Heart left ventricle (tissue), 16 donors: ENCODE data around the gene PRMT7. TPM values are rescaled to one million over a fixed set of nuclear protein-coding genes. Genes with fewer than 3 reads are reported as not detected.
A peak's percentile ranks its signal among the peaks of the same experiment; 100 is the strongest.

Source experiments
- ATAC-seq, 4 donors: fragments of 200-7000 bp; cut with Tn5 transposase; one replicate each; pipeline ENCODE4 v1.9.1; 2020 to 2022; ENCODE audit warnings: moderate library complexity in 4 of 4, mild to moderate bottlenecking in 3 of 4, moderate number of reproducible peaks in 1 of 4
- DNase-seq, 5 donors: peaks; one replicate each; pipeline ENCODE4 v3.0.0-alpha.2; 2020
- H3K27ac ChIP-seq, 12 donors: fragments of 200-600 bp; sonication (generic) in 4 of 12; one replicate each; pipeline versions ENCODE4 v1.5.0 to v1.8.0; 2016 to 2022; ENCODE audit warnings: mild to moderate bottlenecking in 2 of 12
- H3K27me3 ChIP-seq, 9 donors: fragments of 200-600 bp; sonication (generic) in 2 of 9; one replicate each; pipeline versions ENCODE4 v1.5.1 to v1.8.0; 2016 to 2022; ENCODE audit warnings: mild to moderate bottlenecking in 3 of 9
- H3K36me3 ChIP-seq, 9 donors: fragments of 200-600 bp; sonication (generic) in 2 of 9; one replicate each; pipeline versions ENCODE4 v1.5.0 to v1.8.0; 2018 to 2022; ENCODE audit warnings: mild to moderate bottlenecking in 2 of 9
- H3K4me1 ChIP-seq, 12 donors: fragments of 200-600 bp; sonication (generic) in 4 of 12; one replicate each; pipeline versions ENCODE4 v1.5.0 to v1.8.0; 2016 to 2022; ENCODE audit warnings: mild to moderate bottlenecking in 3 of 12
- H3K4me3 ChIP-seq, 12 donors: fragments of 200-600 bp; sonication (generic) in 4 of 12; one replicate each; pipeline versions ENCODE4 v1.5.0 to v1.8.0; 2017 to 2022; ENCODE audit warnings: mild to moderate bottlenecking in 9 of 12, moderate library complexity in 4 of 12
- H3K9me3 ChIP-seq, 12 donors: fragments of 200-600 bp; sonication (generic) in 4 of 12; one replicate each; pipeline versions ENCODE4 v1.5.0 to v1.8.0; 2016 to 2022; ENCODE audit warnings: mild to moderate bottlenecking in 1 of 12
- CTCF ChIP-seq, 12 donors: fragments of 200-600 bp; sonication (generic) in 4 of 12; IDR thresholded peaks; one replicate each; pipeline versions ENCODE4 v1.5.0 to v1.8.0; 2018 to 2022; ENCODE audit warnings: antibody characterized with exemption in 12 of 12, mild to moderate bottlenecking in 5 of 12
- POLR2A ChIP-seq, 2 donors: fragments of 450-650 bp; IDR thresholded peaks; one replicate each; pipeline ENCODE4 v1.6.1; 2017; ENCODE audit warnings: antibody characterized with exemption in 2 of 2, mild to moderate bottlenecking in 2 of 2, moderate library complexity in 2 of 2
- WGBS, 4 donors: extraction: QIAGEN DNeasy Blood & Tissue Kit in 2 of 4; methylation state at CpG; one replicate each; pipeline versions ENCODE4 v1.1.5 to v1.1.7; 2013 to 2018; 5-methylcytosine and 5-hydroxymethylcytosine counted together
- intact Hi-C, 10 donors: fragments of 100-400 bp; cut with DNase I; formaldehyde crosslinking; loops; one replicate each; pipeline versions ENCODE4 v1.11.1 to v1.14.2; 2022
- polyA plus RNA-seq, 2 donors: library from polyadenylated mRNA; stranded (reverse); fragments of 200-250 nt; gene quantifications; one replicate each; pipeline ENCODE4 v1.2.3, GENCODE V29; 2013
- total RNA-seq, 9 donors: library from RNA; depleted of rRNA in 2 of 9; stranded (reverse); fragments of >200 nt in 2 of 9; fragmentation: NEBNext Ultra II Directional in 3 of 9; extraction: Animal tissue kit (Norgen Biotek cat#: 25700) in 3 of 9; gene quantifications; one replicate each; pipeline versions ENCODE4 v1.1.0 to v1.2.4, GENCODE V29; 2016 to 2023
- donor health status: ischemic (EF 13 %, LVEDD 7.1; RV severe dilation, severe dysfunction).
- donor health status: healthy with polysubstance abuse.
- donor health status: DM: no; HTN: yes; CAD: no.
- donor health status: DM: no; HTN: no; CAD: no.
- donor health status: ischemic (EF 25% LVEDD 6.9; RV normal size, moderate dysfunction).
- donor health status: ischemic (EF 25% LVEDD 5.7; RV mildly dilated, moderate dysfunction).
- donor health status: healthy.
- donor health status: DM: yes; HTN: yes; CAD: no.
- donor health status: ischemic (EF 35%, LVEDD 5.7; RV mildly dilated, moderate dysfunction).
- donor health status: nonischemic (EF 11% LVEDD 7.7; RV severe dilation, severe dysfunction).
- donor health status: DM: yes; HTN: yes; CAD: no.
- donor health status: PGD.
- donor health status: ischemic (EF 29% LVEDD 5.4; RV normal size, mild dysfunction).
- donor health status: nonischemic (EF 23%, LVEDD 6.1; RV moderate dilation, normal function).

PRMT7 gene
- total and polyA plus RNA-seq, 11 donors: 21.0 to 37.4 (median 30.7) TPM

GRCh38 chr16:68296291-68296690 lies 14.5 kb upstream of the PRMT7 start:
- intact Hi-C loops: loop anchor here in 3 of 10 donors (5.0 kb wide), 1 partner anchor 34 kb away; the partner anchor contains the start of gene SLC7A6 (in 3 of the 3)
- TF ChIP-seq CTCF (IDR thresholded peaks at IDR 0.05): no peak
- no peak for TF ChIP-seq POLR2A (IDR thresholded peaks at IDR 0.05)
- Histone ChIP-seq H3K9me3 (no peaks in the 10 kb centered on the region), H3K27ac (peak overlapping the region in 11 of 12 donors; percentile 18 to 91 (median 65)), H3K4me3 (no peak overlapping the region), H3K27me3 (no peaks in the 10 kb centered on the region), H3K4me1 (peaks cover 0 to 63% (median 28%) of the 10 kb centered on the region in 12 donors), H3K36me3 (peaks cover 0 to 99% (median 97%) of the 10 kb centered on the region in 9 donors)
- DNase-seq (peak in 3 of 5 donors; percentile 45 to 72 (median 59)), ATAC-seq (peak in 3 of 4 donors; percentile 57 to 60 (median 58))
- WGBS, 4 donors: 29 to 60% (median 46%) methylated on average over 11 to 12 of the region's 12 CpGs

DNA sequence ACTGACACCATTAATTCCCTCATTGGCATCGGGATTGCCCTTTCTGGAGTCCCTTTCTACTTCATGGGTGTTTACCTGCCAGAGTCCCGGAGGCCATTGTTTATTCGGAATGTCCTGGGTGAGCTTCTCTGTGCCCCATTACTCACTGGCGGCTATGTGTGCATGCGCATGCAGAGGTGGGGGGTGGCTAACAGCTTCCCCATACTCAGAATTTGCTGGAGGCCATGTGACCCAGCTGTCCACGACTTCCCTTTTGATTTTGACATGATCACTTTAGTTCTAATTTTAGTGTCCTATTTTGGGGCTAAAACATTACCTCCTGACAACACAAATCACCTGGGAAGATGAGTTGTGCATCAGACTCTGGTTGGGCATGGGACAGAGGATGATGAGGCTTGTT lies 14.1 kb upstream of the PRMT7 start:
- intact Hi-C loops: loop anchor here in 3 of 10 donors (5.0 kb wide), 1 partner anchor 34 kb away; the partner anchor contains the start of gene SLC7A6 (in 3 of the 3)
- 67 to 78% (median 73%) methylated on average over 6 of the region's 6 CpGs for WGBS, 4 donors
- peaks cover 0 to 62% (median 28%) of the 10 kb centered on the region in 12 donors for H3K4me1 ChIP-seq

GRCh38 chr16:68297908-68298307 lies 12.9 kb upstream of the PRMT7 start:
- Histone ChIP-seq H3K27ac (peak overlapping the region in 11 of 12 donors; percentile 47 to 91 (median 69)), H3K36me3 (peaks cover 0 to 100% (median 99%) of the 10 kb centered on the region in 9 donors), H3K4me3 (no peak overlapping the region), H3K9me3 (no peaks in the 10 kb centered on the region), H3K27me3 (no peaks in the 10 kb centered on the region), H3K4me1 (peaks cover 0 to 54% (median 25%) of the 10 kb centered on the region in 12 donors)
- DNase-seq: no peak
- ATAC-seq: no peak
- no peak for TF ChIP-seq CTCF (IDR thresholded peaks at IDR 0.05)
- TF ChIP-seq POLR2A (IDR thresholded peaks at IDR 0.05): no peak
- WGBS, 4 donors: 56 to 60% (median 57%) methylated on average over 3 of the region's 3 CpGs
- intact Hi-C loops: loop anchor here in 3 of 10 donors (5.0 kb wide), 1 partner anchor 36 kb away; the partner anchor contains the start of gene SLC7A6 (in 3 of the 3)

More for the DNA sequence above, 14.1 kb upstream of the PRMT7 start:
- peaks cover 0 to 100% (median 99%) of the 10 kb centered on the region in 9 donors for H3K36me3 ChIP-seq
- no peak overlapping the region for H3K4me3 ChIP-seq
- TF ChIP-seq CTCF (IDR thresholded peaks at IDR 0.05): no peak
- TF ChIP-seq POLR2A (IDR thresholded peaks at IDR 0.05): no peak
- H3K9me3 ChIP-seq: no peaks in the 10 kb centered on the region
- peak overlapping the region in 11 of 12 donors; percentile 18 to 91 (median 65) for H3K27ac ChIP-seq
- no peak for DNase-seq
- no peak for ATAC-seq
- no peaks in the 10 kb centered on the region for H3K27me3 ChIP-seq

GRCh38 chr16:68298312-68298711 lies 12.5 kb upstream of the PRMT7 start:
- DNase-seq (no peak), ATAC-seq (no peak)
- 53 to 82% (median 76%) methylated on average over 2 to 3 of the region's 3 CpGs for WGBS, 4 donors
- Histone ChIP-seq H3K4me3 (no peak overlapping the region), H3K4me1 (peaks cover 0 to 54% (median 25%) of the 10 kb centered on the region in 12 donors), H3K9me3 (no peaks in the 10 kb centered on the region), H3K27ac (peak overlapping the region in 11 of 12 donors; percentile 42 to 91 (median 66)), H3K36me3 (peaks cover 0 to 100% (median 99%) of the 10 kb centered on the region in 9 donors), H3K27me3 (no peaks in the 10 kb centered on the region)
- TF ChIP-seq CTCF (IDR thresholded peaks at IDR 0.05): no peak
- no peak for TF ChIP-seq POLR2A (IDR thresholded peaks at IDR 0.05)
- intact Hi-C loops: loop anchor here in 3 of 10 donors (5.0 kb wide), 1 partner anchor 36 kb away; the partner anchor contains the start of gene SLC7A6 (in 3 of the 3)
